ENCODE results near the gene TMEM80. TPM values are rescaled to one million over a fixed set of nuclear protein-coding genes. Genes with fewer than 3 reads are reported as not detected.

TMEM80 gene
- total and polyA plus RNA-seq, 9 of the 15 experiments (the other 6 are each of a cell fraction or from before 2014, with no cell fraction given), result 5.1 to 30.1 (median 12.4) TPM

GRCh38 chr11:696955-697491 is 1.4 kb downstream of the TMEM80 start (continued):
- TF ChIP-seq ZBTB33 (CRISPR knock-in tag; IDR thresholded peaks at IDR 0.05), result no peak
- no peak for TF ChIP-seq SIN3A (IDR thresholded peaks at IDR 0.05; ENCODE audit: borderline replicate concordance in 2 of 2, control insufficient read depth in 1 of 2, low read depth in 2 of 2, low read length in 2 of 2)
- TF ChIP-seq PHTF2 (CRISPR knock-in tag; IDR thresholded peaks at IDR 0.05), result no peak
- TF ChIP-seq ZNF740 (CRISPR knock-in tag; IDR thresholded peaks at IDR 0.05), result no peak
- peak in 1 of 2 experiments; percentile 43; a peak in 1 of 4 replicates for TF ChIP-seq ZNF740 (tag; IDR thresholded peaks at IDR 0.05)
- peak; percentile 28 for TF ChIP-seq KDM5B (IDR thresholded peaks at IDR 0.05; ENCODE audit: insufficient replicate concordance, low read depth, low read length)
- TF ChIP-seq E2F6 (IDR thresholded peaks at IDR 0.05; ENCODE audit: borderline replicate concordance in 1 of 2, extremely low read depth in 1 of 2, insufficient read depth in 1 of 2, insufficient read length in 1 of 2, low read depth in 1 of 2, low read length in 1 of 2, poor library complexity in 1 of 2, severe bottlenecking in 1 of 2), result no peak
- TF ChIP-seq EGR1 (conservative IDR thresholded peaks at IDR 0.05), result 0 out of 2 replicates have a peak, but pooled peaks have one; percentile 5
- TF ChIP-seq MAZ (CRISPR knock-in tag; conservative IDR thresholded peaks at IDR 0.05 in 1 of 2, IDR thresholded peaks at IDR 0.05 in 1 of 2), result no peak
- TF ChIP-seq ZNF232 (CRISPR knock-in tag; IDR thresholded peaks at IDR 0.05), result no peak
- no peak for TF ChIP-seq CBFA2T2 (conservative IDR thresholded peaks at IDR 0.05)
- TF ChIP-seq FOXP1 (CRISPR knock-in tag; IDR thresholded peaks at IDR 0.05), result no peak
- 0 out of 2 replicates have a peak, but pooled peaks have one; percentile 26 for TF ChIP-seq POLR2G (IDR thresholded peaks at IDR 0.05; ENCODE audit: low read depth, low read length)
- TF ChIP-seq ZNF395 (CRISPR knock-in tag; IDR thresholded peaks at IDR 0.05), result 0 out of 2 replicates have a peak, but pooled peaks have one; percentile 32
- no peak for TF ChIP-seq RAD51 (IDR thresholded peaks at IDR 0.05; ENCODE audit: borderline replicate concordance, low read depth)
- no peak for TF ChIP-seq HIVEP1 (CRISPR knock-in tag; IDR thresholded peaks at IDR 0.05)
